HG02571 (cell line): ENCODE results near the gene ARHGAP36.

ENCODE experiments used
- ATAC-seq: cut with Tn5 transposase; IDR thresholded peaks from one replicate; pipeline ENCODE4 v1.9.1; 2021; ENCODE audit warnings: mild to moderate bottlenecking, moderate library complexity; ENCODE audit not compliant: unreplicated experiment

The ARHGAP36 gene

DNA sequence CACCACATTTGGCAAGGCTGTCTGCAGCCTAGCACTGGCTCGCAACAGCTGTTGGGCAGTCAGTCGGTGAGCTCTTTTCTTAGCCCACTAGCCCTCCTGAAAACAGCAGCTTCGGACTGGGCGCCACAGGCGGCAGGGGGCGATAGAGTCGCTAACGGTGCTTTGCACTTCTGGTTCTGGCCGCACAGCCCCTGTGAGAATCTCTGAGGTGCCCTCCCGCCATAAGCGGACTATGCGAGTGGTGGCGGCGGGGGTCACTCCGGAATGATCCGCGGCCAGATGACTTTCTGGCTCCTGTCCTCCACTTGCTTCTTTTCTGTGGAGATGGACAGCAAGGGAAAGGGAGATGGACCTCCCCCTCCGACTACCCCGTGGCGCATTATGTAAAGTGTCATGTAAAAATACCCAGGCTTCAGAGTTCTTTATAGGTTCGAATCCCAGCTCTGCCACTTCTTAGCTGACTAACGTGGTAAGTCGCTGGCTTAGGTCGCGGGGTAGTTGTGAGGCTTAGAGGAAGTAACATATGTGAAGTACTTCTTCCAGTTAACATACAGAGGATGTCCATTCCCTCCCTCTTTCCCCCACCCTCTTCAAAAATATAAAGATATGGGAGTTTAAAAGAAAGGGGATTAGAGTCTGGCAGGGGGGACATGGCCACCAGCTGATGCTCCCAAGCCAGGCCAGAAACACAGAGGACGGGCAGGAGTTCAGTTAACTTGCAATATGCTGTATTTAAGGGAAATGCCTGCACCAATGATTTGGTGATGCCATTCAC lies 11.0 kb downstream of the ARHGAP36 start:
- ATAC-seq = no peak

DNA sequence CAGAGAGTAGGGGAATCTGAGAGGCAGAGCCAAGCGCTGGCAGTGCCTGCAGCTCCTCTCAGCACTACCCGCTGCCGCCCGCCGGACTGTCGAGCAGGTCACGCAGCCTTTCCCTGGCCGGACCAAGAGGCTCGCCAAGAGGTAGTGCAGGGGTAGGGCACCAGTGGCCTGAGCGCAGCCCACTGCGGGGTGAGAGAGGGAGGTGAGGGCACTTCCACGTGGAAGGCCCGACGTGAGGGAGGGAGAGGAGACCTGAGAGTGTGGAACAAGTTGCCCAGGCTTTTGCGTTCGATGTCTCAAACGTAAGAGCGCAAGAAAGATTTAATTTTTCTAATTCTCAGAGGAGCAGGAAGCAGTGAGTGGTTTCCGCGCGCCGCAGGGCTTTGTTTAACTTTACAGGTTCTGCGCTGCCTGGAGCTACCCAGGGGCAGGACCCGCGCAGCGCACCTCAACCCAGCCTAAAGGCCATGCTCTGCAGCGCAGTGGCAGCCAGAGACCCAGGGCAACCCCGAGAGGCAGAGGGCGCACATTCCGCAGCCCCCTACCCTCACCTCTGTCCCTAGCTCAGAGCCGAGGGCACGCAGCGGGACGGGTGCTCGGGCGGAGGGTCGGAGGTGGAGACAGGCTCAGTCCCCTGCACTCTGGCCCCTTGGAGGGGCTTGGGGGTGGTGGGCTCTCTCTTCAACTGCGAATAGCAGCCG lies 14.9 kb downstream of the ARHGAP36 start:
- no peak for ATAC-seq

DNA sequence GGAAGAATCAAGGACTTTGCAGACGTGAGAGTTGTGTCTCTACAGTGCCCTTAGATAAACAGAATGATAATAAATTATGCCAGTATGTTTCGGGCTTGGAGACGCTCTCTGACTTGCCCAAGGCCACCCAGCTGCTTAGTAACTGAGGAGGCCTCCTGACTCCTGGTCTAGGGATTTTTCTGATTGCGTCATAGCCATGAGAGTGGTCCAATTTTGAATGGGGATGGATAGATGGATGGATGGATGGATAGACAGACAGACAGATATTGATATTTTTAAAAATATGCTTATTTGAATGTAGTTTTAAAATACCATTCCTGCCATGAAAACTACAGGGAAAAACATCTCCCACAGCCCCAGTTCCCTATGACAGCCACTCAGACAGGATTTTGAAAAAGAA lies 15.5 kb downstream of the ARHGAP36 start:
- no peak for ATAC-seq

DNA sequence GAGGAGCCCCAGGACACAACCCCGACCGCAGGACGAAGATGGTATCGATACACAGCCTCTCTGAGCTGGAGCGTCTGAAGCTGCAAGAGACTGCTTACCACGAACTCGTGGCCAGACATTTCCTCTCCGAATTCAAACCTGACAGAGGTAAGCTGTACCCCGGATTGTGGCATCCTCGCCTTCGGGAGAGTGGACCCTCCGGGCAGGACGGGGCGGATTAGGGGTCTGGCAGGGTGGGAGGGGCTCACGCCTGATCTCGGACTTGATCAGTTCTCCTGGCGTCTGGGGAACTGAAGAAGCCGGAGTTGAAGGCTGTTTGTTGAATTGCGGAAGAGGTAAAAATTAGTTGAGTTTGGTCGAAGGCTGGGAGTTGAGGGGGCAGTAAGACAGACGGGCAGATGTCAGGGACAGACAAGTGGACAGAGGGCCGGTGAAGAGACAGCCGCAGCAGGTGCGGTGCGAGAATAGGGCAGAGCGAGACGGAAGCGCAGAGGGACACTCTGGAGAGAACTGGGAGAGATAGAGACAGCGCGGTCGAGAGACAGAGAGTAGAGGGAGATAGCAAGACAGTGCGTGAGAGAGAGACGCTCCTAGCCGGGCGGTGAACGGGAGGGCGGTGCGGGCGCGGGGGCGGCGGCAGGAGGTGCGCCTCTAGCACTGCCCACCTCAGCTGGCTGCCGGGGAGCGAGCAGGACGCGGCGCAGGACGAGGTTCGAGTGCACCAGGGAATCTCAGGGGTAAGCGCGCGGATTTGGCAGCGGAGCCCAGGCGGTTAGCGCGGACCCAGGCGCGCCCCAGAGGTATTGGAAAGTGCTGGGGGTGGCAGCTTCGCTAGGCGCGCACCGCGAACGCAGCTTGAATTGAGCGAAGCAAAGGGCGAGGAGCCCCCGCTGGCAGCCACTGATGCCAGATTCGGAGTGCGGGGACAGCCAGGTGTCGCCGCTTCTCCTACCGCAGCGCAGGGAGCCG lies 23.9 kb downstream of the ARHGAP36 start:
- ATAC-seq = no peak

DNA sequence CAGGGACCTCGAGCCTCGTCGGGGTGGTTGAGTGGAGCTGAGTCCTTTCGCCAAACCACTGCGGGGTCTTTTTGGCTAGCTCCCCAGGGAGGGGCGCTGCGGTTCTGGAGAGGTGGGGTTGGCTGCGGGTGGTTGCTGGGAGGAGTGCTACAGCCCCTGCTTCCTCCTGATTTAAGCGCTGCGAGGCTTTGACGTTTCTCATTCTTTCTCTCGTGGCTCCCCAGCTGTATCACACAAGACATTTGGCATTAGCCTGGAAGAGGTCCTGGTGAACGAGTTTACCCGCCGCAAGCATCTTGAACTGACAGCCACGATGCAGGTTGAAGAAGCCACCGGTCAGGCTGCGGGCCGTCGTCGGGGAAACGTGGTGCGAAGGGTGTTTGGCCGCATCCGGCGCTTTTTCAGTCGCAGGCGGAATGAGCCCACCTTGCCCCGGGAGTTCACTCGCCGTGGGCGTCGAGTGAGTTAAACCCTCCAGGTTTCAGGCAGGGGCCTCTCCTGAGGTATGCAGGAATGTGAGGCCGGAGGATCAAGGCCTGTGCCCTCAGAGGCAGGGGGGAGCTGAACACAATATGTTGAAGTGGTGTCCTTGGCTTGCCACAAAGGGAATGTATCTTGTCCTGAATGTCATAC lies 25.5 kb downstream of the ARHGAP36 start:
- no peak for ATAC-seq

DNA sequence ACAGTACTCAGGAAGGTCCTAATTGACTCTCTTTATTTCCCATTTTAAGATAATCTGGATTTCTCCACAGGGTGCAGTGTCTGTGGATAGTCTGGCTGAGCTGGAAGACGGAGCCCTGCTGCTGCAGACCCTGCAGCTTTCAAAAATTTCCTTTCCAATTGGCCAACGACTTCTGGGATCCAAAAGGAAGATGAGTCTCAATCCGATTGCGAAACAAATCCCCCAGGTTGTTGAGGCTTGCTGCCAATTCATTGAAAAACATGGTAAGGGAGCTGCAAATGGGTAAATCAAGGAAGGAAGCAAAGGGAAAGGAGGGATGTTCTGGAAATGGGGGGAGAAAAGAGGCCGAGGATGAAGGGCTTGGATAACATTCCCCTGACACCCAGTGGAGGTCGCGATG lies 26.0 kb downstream of the ARHGAP36 start:
- ATAC-seq = no peak

DNA sequence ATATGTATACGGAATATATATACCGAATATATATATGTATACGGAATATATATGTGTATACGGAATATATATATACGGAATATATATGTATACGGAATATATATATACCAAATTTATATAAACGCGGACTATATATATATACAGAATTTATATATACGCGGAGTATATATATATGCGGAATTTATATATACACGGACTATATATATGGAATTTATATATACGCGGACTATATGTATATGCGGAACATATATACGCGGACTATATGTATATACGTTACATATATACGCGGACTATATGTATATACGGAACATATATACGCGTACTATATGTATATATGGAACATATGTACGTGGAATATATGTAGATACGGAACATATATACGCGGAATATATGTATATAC lies 78.6 kb downstream of the ARHGAP36 start:
- ATAC-seq = no peak

DNA sequence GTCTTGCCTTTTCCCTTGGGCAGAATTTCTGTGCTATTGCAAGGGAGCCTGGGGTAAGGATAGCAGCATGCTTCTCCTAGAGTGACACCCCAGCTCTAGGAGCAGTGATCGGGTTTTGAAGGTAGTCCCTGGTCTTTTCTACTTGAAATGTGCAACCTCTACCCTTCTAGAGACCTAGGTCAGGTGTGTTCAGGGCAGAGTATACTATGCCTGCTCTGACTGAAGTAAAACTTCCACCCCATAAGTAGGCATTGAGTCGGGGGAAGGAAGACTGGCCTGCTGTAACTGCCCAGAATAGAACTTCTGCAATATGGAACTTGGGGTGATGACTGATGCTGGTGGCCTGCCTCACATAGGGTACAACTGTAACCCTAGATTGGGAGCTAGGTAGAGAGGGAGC lies 80.9 kb downstream of the ARHGAP36 start:
- no peak for ATAC-seq
